HFF-Myc (cell line): ENCODE data around the gene C7orf33.

ENCODE experiments used
- DNase-seq: peaks from one replicate; pipeline ENCODE4 v3.0.0-alpha.2; 2011; ENCODE audit warnings: low read depth; ENCODE audit errors: extremely low read depth
- H3K4me3 ChIP-seq: replicated peaks from 2 replicates; pipeline ENCODE4 v1.5.1; 2011; ENCODE audit warnings: low read depth, mild to moderate bottlenecking, control low read depth, low read length
- TF ChIP-seq, protein P1 (sequence below): IDR thresholded peaks from 2 replicates; pipeline ENCODE4 v1.5.1; 2012; ENCODE audit warnings: mild to moderate bottlenecking, low read depth, low read length, control low read depth; ENCODE audit errors: missing control alignments

The C7orf33 gene

DNA sequence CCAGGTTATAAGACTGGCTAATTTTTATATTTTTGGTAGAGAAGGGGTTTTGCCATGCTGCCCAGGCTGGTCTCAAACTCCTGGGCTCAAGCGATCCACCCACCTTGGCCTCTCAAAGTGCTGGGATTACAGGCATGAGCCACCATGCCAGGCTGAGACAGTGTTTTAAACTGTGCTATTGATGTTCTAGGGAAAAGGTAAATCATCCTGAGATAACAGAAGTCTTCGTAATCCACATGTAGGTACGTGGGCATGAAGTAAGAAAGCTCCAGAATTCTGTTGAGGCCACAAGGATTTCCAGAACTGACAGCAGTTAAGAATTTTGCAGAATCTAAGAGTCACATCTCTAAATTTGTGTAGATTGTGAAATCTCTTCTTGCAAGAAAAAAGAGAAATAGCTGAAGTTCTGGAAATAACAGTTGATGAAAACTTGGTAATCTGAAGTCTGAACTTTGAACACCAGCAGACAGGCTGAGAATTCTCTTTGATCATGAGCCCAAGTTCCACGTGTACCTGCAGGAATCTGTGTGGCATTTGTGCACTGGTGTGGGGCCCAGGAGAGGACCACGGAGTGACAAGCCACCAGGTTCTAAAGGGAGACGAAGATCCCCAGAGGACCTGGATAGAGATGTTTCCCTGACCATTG is 24.6 kb downstream of the C7orf33 start:
- TF ChIP-seq, protein P1, sequence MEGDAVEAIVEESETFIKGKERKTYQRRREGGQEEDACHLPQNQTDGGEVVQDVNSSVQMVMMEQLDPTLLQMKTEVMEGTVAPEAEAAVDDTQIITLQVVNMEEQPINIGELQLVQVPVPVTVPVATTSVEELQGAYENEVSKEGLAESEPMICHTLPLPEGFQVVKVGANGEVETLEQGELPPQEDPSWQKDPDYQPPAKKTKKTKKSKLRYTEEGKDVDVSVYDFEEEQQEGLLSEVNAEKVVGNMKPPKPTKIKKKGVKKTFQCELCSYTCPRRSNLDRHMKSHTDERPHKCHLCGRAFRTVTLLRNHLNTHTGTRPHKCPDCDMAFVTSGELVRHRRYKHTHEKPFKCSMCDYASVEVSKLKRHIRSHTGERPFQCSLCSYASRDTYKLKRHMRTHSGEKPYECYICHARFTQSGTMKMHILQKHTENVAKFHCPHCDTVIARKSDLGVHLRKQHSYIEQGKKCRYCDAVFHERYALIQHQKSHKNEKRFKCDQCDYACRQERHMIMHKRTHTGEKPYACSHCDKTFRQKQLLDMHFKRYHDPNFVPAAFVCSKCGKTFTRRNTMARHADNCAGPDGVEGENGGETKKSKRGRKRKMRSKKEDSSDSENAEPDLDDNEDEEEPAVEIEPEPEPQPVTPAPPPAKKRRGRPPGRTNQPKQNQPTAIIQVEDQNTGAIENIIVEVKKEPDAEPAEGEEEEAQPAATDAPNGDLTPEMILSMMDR = no peak
- no peak for DNase-seq
- no peak overlapping the region for H3K4me3 ChIP-seq

DNA sequence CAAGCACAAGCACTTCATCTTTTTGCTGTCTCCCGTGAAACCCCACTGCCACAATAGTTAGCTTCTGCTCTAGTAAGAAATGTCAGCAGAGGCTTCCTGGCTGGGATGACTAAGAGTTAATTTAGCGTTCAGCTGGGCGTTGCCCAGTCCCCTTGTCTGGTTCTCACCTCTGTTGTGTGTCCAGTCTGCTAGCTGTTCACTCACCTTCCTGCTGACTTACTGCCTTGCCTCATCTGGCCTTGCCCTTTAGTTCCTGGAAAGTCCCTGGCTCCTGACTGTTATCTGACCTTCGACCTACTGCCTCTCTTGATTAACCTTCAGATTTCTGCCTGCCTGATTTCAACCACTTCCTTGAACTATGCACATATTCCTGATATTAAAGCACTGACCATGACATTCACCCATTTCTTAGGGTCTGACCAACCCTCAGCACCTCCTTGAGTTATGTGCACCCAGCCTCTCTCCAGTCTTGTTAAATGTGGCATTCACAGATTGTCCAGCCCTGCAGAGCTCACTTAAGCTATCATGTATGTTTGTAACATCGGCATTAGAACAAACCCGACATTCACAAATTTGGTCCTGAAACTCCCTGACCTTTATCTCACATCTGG is 30.3 kb downstream of the C7orf33 start:
- TF ChIP-seq, protein P1 = no peak
- H3K4me3 ChIP-seq = no peak overlapping the region
- DNase-seq = no peak

DNA sequence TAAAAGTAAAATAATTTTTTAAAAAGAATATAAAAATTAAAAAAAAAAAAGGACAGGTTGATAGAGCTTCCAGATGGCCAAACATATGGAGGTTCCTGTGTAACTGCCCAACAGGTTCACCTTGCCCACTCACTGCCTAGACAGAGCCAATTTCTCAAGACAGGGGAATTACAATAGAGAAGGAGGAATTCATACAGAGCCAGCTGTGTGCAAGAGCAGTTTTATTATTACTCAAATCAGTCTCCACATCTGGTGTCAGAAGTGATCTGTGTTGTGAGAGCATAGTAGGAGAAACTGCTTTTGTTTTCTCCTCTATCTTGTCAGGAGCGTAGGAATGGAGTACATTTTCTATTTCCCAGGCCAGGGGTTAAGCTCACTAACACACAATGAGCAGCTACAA is 31.0 kb downstream of the C7orf33 start:
- no peak for DNase-seq
- no peak overlapping the region for H3K4me3 ChIP-seq
- TF ChIP-seq, protein P1 = no peak

DNA sequence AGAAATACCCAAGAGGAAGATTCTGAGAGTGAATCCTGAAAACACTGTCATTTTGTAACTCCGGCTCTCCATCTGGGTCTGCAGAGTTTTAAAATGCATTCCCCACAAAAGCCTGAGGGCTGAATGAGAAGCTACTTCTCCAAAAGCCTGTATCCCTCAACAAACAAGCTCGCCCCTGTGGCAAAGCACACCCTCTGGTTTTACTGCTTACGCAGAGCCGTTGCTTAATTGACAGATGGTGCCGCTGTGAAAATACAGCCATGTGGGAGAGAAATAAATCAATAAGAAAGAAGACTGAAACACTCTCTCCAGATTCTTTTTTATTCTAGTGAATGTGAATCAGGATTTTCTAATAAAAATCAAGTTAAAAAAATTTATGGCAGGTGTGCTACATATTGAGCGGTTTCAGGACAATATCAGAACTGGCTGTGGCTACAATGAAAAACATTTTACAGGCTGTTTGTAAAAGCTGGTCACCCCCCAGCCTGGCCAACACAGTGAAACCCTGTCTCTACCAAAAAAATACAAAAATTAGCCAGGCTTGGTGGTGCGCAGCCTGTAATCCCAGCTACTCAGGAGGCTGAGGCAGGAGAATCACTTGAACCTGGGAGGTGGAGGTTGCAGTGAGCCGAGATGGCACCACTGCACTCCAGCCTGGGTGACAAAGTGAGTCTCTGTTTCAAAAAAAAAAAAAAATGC is 32.5 kb downstream of the C7orf33 start:
- TF ChIP-seq, protein P1 = no peak
- no peak overlapping the region for H3K4me3 ChIP-seq
- no peak for DNase-seq

DNA sequence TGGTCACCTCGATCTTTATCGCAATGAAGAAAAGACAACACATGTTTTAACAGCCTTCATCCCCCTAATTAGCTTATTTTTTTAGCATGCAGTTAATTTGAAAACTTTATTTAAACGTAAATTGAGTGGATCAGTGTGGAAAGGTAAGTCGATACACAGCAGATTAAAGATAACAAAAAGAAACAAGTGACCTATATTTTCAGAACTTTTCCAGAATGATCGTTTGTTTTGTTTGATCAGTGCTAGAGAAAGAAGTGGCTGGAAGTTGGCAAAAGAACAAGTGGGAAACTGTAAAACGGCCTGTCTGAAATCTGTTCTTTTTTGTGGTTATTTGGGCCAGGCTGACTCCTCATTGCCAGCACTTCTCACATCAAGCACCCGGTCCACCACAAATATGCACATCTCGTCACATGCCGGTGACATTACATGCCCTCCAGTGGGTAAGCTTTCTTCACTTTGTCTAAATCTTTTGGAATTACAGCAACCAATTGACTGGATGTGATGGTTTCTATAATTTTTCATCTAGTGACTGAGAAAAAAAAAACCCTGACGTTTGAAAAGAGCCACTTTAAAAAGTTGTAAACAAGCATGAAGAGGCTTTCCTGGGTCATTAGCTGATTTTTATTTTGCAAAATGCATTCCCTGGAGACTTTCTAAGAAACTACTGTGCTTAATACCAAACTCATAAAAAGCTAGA is 33.2 kb downstream of the C7orf33 start:
- H3K4me3 ChIP-seq = no peak overlapping the region

DNA sequence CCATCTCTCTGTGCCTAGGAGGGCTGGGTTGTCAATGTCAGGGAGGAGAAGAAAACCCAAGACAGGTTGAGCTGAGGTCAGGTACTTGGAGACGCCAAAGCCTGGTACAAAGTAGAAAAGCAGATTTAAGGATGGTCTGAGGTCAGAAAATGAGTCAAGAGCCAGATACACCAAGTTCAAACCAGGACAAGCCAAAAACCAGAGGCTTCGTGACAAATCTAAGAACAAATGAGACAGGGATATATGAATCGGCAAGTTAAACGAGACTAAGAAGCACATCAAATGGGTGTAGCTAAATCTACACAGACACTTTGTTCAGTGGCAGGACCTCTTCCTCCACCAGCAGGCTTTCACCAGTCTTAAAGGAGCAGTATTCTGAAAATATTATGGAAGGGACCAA is 34.2 kb downstream of the C7orf33 start:
- DNase-seq = no peak
- no peak overlapping the region for H3K4me3 ChIP-seq
- TF ChIP-seq, protein P1 = no peak

More for the DNA sequence above, 33.2 kb downstream of the C7orf33 start:
- no peak for DNase-seq
- TF ChIP-seq, protein P1 = no peak
